C4-2B (cell line): ENCODE data around the gene ASB6.

Source experiments
- CTCF ChIP-seq: fragments of 450-650 bp; conservative IDR thresholded peaks from 2 replicates; pipeline ENCODE4 v1.5.1; 2017; ENCODE audit warnings: mild to moderate bottlenecking
- ZFX ChIP-seq: fragments of 450-650 bp; IDR thresholded peaks from 2 replicates; pipeline ENCODE4 v1.6.1; 2017

DNA sequence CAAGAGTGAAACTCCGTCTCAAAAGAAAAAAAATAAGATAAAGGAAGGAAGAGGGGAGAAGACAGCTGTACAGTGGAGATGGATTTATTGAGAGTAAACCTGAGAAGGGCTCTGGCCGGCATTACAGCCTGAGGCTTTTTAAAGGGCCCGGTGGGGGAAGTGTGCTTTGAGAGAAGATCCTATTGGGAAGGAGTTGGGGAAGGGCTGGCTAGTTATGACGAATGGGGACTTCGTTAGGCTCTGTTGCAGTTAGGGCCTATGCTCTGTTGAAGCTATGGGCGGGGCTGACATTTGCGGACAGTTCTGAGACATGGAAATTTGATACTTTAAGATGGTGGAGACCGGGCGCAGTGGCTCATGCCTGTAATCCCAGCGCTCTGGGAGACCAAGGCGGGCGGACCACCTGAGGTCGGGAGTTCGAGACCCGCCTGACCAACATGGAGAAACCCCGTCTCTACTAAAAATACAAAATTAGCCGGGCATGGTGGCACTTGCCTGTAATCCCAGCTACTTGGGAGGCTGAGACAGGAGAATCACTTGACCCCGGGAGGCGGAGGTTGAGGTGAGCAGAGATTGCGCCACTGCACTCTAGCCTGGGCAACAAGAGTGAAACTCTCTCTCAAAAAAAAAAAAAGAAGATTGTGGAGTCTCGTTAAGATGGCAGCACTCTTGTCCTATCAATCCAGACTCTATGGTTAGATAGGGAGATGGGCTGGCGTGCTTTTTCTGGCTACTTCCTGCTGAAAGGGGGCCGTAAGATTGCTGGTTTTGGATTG is 54.3 kb downstream of the ASB6 start:
- TF ChIP-seq CTCF (no peak), ZFX (no peak)
